Endometrial microvascular endothelial cells (primary cell): ENCODE measurements around the gene ADAM17. TPM values are rescaled to one million over a fixed set of nuclear protein-coding genes. Genes with fewer than 3 reads are reported as not detected.

Source experiments
- in situ Hi-C: cut with HindIII; loops from 2 replicates; pipeline ENCODE4 v1.10.0; 2017; ENCODE audit warnings: low sequenced_read_pairs, low pct_unique_long_range_greater_than_20kb; ENCODE audit errors: inconsistent ontology term
- total RNA-seq: library from RNA; depleted of rRNA; stranded (reverse); fragments of >200 nt; gene quantifications from one replicate; pipeline ENCODE4 v1.2.3, GENCODE V29; 2015; ENCODE audit errors: inconsistent ontology term

The ADAM17 gene
- total RNA-seq, 1 donor from 2014 or later = 30.3 TPM

- in situ Hi-C loops = no loop called here
Measured at GRCh38 chr2:9445089-9445488, 110.5 kb downstream of the ADAM17 start.

- in situ Hi-C loops = no loop called here
Measured at GRCh38 chr2:9443526-9443925, 112.1 kb downstream of the ADAM17 start.

- in situ Hi-C loops = no loop called here
Measured at GRCh38 chr2:9441556-9441955, 114.1 kb downstream of the ADAM17 start.

- in situ Hi-C loops = no loop called here
Measured at GRCh38 chr2:9440058-9440727, 115.4 kb downstream of the ADAM17 start.

- in situ Hi-C loops = no loop called here
Measured at GRCh38 chr2:9439536-9439935, 116.1 kb downstream of the ADAM17 start.

Other genes with a start within 250 kb of the ADAM17 start
- gene ITGB1BP1, start 132.3 kb downstream of the ADAM17 start, total RNA-seq = 81.6 TPM
- gene CPSF3, start 132.2 kb downstream of the ADAM17 start, total RNA-seq = 43.9 TPM
- 64.6 TPM for gene IAH1, start 81.3 kb downstream of the ADAM17 start, total RNA-seq
- 359 TPM for gene YWHAQ, start 75.2 kb upstream of the ADAM17 start, total RNA-seq